NCI-H2171 (cell line): ENCODE data around the gene TNC.
A peak's percentile ranks its signal among the peaks of the same experiment; 100 is the strongest.

Experiments
- DNase-seq: peaks from one replicate; lab custom pipeline; 2025; lab: John Stamatoyannopoulos, UW

The TNC gene

DNA sequence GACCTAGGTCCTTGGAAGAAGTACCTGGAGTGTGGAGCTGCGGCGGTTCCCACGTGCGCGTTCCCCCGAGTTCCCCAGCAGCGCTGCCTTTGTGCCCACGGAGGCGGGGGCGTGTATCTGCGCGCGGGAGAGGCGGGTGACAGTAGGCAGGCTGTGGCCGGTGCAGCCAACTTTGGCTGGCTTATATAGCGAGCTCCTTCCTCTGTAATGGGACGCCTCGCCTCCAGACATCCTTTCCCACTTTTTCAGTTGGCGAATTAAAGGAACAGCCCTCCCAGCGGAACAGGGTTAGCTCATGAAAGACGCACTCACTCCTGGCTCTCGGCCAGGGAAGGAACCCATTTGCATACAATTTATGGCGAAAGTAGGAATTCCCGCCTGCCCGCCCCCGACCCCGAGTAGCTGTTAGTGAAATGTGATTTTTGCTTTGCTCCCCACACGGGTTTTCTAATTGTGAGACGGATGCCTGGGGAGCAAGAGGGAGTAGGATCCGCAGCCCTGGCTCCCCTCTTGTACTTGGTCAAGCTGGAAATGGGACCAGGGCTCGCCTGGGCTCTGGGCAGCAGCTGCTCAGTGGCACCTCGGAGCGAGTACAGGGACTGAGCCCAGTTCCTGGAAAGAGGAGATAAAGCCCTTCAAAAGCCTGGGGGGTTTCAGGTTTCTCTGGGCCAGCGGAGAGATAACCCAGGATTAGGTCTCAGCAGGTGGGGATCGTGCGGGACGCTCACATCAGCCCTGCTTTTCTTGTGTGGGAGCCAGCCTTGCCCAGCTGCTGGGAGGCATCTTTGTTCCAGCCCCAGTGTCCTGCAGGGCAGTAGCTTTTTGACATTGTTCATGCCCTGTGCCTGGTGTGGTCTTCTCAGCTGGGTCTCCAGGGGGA is at the start of gene TNC:
Gene TNC, minus strand, starts transcription at position 159 of the 880 bp plus-strand sequence. CDS start 27,139 bp downstream, outside the sequence.
- DNase-seq: peak; percentile 75

DNA sequence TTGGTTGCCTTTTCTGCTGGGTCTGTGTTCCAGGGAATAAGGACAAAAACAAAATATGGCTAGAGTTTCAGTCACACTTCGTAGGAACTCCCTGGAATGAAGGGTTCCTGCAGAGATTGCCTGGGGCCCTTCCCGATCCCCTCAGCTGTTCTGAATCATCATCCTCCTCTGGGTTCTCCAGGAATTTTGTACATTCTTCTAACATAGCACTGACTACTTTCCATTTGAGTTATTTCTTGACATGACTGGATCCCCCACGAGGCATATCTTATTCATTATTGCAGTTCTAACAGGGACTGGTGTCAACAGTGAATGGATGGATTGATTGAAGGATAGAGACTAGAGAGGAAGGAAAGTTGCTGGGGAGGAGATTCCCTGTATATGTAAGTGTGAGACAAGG is 49.2 kb upstream of the TNC start:
- DNase-seq: no peak

DNA sequence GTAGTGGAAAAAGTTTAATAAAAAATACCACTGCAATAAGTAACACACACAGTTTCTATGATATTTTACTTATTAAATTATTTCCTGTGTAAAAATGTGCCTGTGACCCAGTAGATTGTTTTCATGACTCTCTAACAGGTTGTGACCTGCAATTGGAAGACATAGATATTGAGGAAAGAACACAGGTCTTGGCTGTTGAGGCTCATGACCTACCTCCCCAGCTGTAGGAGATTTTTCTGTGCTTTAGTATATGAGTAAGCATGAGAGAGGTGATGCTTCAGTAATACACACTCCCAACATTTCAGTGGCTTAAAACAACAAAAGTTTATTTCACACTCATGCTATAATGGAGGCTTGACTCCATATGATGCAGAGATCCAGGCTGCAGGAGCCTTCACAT is 47.3 kb upstream of the TNC start:
- no peak for DNase-seq

DNA sequence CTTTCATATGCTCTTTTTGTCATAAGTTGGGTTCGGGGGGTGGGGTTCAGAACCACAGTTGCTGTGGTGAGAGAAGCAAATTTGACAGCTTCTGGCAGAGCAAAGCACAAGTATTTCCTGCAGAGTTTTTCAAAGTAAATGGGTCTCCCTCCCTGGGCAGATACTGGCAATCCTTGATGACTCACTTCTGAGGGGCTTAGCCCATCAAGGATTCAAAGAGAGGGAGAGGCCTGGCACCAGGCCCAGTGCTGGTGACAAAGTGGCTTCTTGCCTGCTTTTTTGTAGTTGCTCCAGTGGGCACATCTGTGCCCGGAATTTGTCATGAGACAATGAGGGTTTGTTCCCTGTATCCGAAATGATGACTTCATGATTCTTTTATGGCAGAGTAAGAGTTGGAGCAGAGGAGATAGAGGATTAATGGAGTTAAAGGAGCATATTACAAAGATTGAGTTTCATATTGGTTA is 46.6 kb upstream of the TNC start:
- DNase-seq: peak; percentile 78

DNA sequence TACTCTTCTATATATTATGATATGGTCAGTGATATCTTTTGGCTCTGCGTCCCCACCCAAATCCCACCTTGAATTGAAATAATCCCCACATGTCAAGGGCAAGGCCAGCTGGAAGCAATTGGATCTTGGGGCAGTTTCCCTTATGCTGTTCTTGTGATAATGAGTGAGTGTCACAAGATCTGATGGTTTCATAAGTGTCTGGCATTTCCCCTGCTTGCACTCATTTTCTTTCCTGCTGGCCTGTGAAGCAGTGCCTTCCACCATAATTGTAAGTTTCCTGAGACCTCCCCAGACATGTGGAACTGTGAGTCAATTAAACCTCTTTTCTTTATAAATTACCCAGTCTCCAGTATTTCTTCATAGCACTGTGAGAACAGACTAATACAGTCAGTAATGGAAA is 45.0 kb upstream of the TNC start:
- no peak for DNase-seq

DNA sequence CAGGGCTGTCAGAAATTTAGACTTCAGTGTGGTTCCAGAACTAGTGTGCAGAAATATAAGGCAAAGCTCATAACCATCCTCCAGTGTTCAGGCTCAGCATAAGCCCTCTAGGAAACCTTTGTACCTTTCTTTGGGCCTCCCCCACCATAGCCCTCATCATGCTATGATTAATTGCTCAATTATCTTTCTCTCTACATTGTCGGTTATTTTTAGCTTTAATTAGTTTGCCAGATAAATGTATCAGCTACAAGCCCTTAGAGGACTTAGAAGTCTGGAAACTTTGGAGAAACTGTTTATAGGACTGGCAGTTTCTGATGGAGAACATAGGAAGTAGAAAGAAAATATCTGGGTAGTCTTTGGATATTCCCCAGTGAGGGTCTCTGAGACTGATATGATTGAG is 43.5 kb upstream of the TNC start:
- no peak for DNase-seq

DNA sequence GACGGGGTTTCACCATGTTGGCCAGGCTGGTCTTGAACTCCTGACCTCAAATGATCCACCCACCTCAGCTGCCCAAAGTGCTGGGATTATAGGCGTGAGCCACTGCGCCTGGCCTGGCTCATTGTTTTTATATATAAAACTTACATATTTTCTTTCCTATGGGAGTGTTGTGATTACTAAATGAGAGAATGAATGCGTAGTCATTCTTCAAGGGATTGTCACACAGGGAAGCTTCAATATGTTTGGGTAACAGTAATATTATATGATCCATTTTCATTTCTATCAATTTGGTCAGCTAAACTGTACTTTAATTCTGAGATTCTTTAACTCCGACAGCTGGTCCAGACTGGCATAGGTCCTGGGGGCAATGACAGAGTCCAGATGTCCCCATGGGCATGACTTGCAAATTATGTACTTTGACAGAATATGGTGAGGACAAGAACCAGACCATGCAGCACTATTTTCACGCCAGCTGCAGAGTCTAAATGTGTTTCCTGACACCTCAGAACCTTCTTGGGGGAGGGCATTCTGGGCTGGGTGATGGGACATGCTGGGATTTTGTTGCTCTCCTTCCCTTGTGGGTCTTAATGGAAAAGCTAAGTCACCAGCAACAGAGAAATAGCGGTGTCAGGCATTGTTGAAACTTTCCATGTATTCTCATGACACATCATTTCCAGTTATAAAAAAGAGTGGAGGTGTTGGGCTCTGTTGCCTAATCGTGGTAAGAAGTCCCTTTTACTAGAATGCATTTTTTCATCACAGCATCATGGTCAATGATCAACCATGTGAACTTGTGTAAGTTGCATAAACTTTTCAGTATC is 40.9 kb upstream of the TNC start:
- no peak for DNase-seq

DNA sequence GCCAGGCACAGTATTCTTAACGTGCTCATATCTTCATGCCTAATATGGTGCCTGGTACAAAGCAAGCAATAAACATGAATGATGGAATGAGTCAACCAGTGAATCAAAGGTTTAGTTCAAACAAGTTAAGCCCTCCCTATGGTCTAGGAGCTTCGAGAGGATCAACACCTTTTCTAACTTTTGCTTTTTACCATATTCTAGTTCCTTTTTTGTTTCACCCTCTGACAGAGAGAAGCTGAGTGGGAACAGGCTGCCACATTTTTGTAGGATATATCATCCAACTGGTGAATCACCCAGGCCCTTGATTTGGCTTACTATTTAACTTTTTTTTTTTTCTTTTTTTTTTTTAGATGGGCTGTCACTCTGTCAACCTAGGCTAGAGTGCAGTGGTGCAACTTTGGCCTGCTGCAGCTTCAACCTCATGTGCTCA is 39.3 kb upstream of the TNC start:
- DNase-seq: no peak

DNA sequence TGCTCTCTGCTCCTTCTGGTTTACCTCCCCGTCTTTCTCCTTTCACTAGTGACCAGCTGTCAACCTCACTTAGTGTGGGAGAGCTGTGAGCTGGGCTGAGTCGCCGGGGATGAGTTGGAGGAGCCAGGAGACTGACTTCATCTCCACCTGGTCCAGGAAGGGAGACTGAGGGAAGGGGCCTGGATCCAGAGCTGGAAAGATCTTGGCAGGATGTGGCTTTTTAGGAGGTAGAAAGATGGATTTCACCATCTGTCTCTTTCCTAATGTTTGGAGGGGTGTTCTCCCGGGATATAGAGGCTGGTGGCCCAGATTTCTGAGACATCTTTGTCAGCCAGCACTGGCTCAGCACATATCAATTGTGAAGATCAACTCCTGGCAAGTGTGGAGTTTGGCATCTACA is 37.1 kb upstream of the TNC start:
- DNase-seq: no peak

DNA sequence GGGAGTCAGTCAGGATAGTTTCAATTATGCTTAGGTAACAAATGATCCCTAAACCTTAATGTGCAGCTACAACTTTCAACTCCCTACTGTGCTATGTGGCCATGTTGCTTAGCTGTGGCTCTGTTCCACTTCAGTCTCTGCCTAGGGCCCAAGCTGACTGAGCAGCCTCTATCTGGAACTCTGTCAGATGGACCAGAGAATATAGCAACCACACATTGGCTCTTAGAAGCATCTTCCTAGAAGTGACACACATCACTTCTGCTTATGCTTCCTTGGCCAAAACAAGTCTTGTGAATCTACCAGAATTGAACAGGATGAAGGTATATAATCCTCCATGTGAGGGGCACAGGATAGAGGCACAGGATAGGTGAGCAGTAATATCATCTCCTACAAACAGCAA is 36.7 kb upstream of the TNC start:
- DNase-seq: no peak

DNA sequence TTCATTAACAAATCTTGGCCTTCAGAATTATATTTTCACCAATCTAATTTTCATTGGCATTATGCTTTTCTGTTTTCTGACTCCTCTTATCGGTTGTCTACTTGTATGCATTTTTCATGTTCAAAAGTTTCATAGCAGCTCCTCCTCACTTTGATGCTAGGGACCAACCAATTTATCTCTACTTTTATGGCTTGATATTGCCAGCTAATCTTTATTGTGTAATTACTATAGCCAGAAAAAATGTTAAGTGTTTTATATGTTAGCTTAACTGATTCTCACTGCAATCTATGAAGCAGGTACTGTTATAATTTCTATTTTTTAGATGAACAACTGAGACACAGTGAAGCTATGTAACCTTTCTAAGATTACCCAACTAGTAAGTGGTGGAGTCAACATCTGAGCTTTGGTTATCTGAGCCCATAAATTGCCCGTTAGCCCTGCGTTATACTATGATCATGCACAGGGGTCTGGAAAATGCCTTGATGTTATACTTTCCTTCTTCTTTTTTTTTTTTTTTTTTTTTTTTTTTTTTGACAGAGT is 34.4 kb upstream of the TNC start:
- no peak for DNase-seq

DNA sequence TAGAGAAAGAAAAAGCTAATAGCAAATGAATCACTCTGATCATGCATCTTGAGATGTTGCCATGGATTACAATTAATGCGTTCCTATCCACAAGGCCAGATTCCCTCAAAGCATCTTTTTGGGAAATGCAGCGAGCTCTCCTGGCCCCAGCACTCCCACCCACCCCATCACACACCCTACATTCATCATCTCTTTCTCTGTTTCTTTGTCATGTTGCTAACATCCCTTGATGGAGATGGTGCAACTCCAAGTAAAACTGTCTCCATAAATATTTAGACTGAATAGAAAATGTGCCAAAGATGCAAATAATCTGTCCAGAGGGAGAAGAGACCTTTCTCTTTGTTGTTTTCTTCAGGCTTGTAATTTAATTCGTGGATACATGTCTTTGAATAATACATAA is 30.8 kb upstream of the TNC start:
- DNase-seq: no peak

DNA sequence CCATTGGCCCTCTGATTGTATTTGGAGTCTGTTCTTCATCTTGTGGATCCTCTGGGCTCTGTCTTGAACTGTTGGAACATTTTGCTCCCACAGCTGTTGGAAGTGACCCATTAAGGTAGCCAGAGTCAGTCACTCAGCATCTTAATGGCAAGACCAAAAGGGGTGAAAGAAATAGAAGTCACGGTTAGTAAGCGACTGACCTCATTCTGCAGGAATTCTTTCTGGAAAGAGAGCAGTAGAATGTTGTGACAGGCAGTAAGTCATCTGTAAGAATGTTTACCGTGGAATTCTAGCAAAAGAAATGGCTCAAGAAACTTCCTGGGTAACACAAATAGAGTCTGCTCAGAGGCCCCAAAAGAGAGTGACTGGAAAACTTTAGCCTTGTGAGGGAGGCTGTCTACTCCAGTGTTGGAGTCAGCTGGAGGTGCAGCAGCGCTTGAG is 28.6 kb upstream of the TNC start:
- DNase-seq: no peak

DNA sequence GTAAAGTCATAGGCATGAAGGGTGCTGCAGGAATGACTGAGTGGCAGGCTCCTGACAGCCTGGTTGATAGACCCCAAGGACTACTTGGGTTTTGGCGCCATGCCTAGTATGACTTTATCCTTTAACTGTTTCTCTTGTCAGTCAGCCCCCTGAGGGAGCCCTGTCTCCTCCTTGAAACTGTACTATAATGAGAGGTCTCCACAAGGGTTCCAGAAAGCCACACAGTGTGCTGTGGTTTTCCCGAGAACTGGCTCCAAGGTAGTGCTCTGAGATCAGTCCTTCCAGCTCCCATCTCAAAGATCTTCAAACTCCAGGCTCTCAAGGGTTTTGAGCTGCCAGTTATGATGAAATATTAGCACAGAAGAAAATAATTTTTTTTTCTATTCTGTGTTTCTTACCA is 26.7 kb upstream of the TNC start:
- DNase-seq: peak; percentile 7

DNA sequence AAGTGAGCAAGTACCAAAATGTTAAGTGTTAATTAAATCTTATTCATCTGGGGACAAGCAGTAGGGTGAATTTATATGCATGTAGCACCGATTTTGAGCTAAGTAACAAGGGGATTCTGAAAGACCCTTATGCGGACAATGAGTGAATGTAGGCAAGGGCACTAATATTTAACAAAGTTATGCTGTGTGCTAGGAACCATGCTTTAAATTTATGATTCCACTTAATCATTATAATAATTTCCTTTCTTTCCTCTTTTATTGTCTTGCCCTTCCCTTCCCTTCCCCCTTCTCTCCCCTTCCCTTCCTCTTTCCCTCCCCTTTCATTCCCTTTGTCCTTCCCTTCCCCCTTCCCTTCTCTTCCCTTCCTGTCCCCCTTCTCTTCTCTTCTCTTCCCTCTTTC is 25.7 kb upstream of the TNC start:
- DNase-seq: no peak

DNA sequence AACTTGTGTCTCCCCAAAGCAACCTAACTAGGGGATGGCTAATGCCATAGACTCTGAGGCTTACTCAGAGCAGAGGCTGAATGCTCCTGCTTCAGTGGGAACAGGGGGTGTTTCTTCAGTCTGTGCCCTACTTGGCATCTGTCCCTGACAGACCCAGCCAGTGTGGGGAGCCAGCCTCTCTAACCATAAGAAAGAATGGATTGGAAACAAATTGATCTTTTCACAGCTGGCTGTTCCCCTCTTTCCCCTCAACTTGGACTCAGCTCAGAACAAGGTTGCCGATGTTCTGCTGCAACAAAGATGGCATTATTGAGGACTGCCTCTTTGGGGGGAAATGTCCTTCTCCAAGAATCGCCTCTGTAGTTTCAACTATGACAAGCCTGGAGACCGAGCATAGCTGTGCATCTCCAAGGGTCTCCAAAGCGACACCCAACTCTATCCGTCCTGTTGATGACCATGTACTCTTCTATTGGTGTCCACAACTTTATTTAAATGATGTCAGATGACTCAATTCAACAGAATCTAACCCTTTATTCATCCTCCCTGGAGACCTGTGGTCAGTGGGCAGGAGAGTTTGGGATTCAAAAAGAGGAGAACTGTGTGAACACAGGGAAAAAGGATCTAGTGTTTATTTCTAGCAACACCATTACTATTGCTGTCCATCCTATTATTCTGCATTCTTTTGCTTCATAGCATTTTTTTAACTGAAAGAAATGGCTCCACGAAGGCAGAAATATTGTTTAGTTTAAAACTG is 24.7 kb upstream of the TNC start:
- DNase-seq: no peak

DNA sequence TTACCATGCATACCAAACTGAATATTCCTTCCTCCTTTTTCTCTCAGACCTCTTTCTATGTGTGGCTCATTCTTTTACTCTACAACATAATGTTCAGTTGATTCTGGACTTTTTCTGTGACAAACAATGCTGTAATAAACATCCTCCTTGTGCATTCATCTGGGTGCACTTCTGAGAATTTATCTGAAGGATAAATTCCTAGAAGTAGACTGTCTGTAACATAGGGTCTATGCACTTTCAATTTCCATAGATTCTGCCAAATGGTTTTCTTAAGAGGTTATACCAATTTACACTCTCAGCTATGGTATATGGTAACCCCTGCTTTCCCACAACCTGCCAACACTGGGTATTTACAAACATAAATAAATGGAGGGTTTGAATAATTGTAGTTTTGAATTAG is 24.1 kb upstream of the TNC start:
- DNase-seq: no peak

DNA sequence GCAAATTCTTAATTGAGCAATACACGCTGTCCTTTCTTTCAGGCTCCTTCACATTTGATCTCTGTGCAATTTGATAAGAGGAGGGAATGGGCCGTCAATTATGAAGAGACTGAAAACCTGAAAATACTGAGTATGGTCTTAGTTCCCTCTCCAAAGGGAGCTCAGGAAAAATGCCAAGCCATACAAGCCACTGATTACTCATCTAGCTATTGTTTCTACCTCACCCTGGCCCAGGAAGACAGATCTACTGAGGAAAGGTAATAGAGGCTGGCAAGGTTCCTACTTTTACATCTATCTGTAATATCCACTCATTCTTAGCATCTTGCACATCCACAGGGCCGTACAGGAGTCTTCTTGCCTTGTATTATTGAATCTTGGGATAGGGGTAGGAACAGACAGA is 23.7 kb upstream of the TNC start:
- DNase-seq: no peak

DNA sequence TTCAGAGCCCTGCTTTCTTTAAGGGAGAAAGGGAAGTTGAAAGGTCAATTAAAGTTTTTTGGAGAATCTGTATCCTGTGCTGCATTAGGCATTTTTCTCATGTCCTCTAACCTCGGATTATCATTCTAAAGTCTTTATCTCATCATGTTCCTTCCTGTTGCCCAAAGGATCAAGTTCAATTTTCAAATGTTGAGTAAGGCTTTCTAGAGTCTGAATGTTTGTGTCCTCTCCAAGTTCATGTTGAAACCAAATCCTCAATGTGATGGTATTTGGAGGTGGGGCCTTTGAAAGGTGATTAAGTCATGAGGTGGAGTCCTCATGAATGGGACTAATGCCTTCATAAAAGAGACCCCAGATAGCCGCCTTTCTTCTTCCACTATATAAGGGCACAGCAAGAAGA is 20.2 kb upstream of the TNC start:
- DNase-seq: no peak

DNA sequence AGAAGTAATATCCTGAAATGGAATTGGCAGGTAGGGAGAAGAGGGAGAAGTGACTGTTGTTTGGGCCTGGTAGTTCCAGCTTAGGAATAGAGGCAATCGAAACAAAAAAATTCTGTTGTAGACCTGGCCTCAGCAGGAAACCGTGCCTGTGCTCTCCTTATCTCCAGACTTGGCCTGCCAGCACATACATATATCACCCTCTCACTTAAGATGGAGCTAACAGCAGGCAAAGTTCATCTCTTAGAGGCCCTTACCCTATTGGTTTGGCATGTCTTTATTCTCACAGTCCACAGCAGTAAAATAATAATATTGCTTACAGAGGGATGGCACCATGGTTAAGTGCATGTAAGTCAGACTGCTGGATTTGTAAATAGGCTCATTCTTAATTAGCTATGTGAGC is 19.6 kb upstream of the TNC start:
- DNase-seq: no peak

DNA sequence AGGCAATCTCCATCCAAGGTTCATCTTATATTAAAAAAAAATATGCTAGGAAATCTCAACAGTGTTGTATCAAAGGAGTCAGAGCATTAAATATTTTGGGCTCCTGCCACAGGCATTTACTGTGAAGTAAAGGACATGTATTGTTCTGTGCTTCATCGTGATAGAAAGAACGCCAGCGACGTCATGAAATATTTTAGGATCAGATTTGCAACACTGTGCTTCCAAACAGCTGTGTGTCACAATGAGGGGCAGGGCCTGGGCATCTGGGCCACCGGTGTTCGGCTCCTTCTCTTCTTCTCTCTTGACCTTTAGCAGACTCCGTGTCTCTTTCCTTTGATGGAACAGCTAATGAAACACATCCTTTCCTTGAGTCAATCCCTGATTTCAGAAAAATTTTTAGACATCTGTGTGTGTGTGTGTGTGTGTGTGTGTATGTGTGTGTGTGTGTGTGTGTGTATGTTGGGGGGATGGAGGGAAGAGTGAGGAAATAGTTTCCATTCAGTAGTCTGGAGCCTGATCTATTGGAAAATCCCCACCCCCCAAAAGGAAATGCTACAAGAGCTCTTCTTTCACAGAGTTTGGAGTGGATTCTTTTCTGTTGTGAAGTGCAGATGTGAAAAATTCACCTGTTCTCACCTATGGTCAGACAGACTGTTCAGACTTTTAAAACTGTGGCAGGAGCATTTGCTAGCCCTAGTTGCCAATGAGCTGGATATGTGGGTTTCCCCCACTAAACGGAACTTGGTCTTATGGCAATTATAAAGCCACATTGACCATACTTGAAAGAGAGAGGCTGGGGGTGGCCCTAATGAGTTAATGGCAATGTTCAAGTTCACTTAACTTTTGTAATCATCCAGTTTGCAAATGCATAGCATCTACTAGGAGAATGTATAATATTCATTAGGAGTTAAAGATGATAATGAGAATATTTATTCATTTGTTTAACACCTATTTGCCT is 18.1 kb upstream of the TNC start:
- DNase-seq: no peak
